HepG2 (cell line): ENCODE measurements around the gene CCND2. TPM values are rescaled to one million over a fixed set of nuclear protein-coding genes. Genes with fewer than 3 reads are reported as not detected.
A peak's percentile ranks its signal among the peaks of the same experiment; 100 is the strongest.

Experiments used
- CENPX ChIP-seq: sonication (generic); formaldehyde crosslinking; IDR thresholded peaks from 2 replicates; pipeline ENCODE4 v1.9.0; 2021; ENCODE audit warnings: mild to moderate bottlenecking, missing genetic modification reagents, moderate library complexity
- CHD4 ChIP-seq: fragments of 200-600 bp; sonication (generic); IDR thresholded peaks from 2 replicates; pipeline ENCODE4 v1.7.0; 2017; ENCODE audit warnings: mild to moderate bottlenecking, low read length, borderline replicate concordance
- HINFP ChIP-seq: sonication (generic); formaldehyde crosslinking; IDR thresholded peaks from 2 replicates; pipeline ENCODE4 v1.4.0; 2020; ENCODE audit warnings: low read depth, mild to moderate bottlenecking, missing genetic modification reagents
- HOXA5 ChIP-seq: sonication (generic); formaldehyde crosslinking; IDR thresholded peaks from 2 replicates; pipeline ENCODE4 v1.4.0; 2020; ENCODE audit warnings: missing genetic modification reagents
- KLF16 ChIP-seq, 2 experiments: sonication (generic) in 1 of 2; formaldehyde crosslinking in 1 of 2; IDR thresholded peaks; 2 replicates each; pipeline versions ENCODE4 v1.6.1 to v1.8.0; 2016 to 2023; ENCODE audit warnings: missing genetic modification reagents in 2 of 2, missing compliant biosample characterization in 1 of 2
- KLF6 ChIP-seq: IDR thresholded peaks from 2 replicates; pipeline ENCODE4 v1.8.0; 2016; ENCODE audit warnings: missing biosample characterization, missing genetic modification reagents
- MED13 ChIP-seq: sonication (generic); formaldehyde crosslinking; IDR thresholded peaks from 2 replicates; pipeline ENCODE4 v1.5.0; 2020; ENCODE audit warnings: missing genetic modification reagents
- MLX ChIP-seq: IDR thresholded peaks from 2 replicates; pipeline ENCODE4 v1.6.1; 2016
- NR0B2 ChIP-seq: sonication (generic); formaldehyde crosslinking; IDR thresholded peaks from 2 replicates; pipeline ENCODE4 v1.4.0; 2020; ENCODE audit warnings: mild to moderate bottlenecking, missing genetic modification reagents
- NR2C2 ChIP-seq: sonication (generic); formaldehyde crosslinking; IDR thresholded peaks from 2 replicates; pipeline ENCODE4 v1.4.0; 2020; ENCODE audit warnings: missing genetic modification reagents, mild to moderate bottlenecking, moderate library complexity, borderline replicate concordance
- RFX5 ChIP-seq: IDR thresholded peaks from 2 replicates; pipeline ENCODE4 v1.6.1; 2011; ENCODE audit warnings: low read depth, low read length, improper control_type of control experiment
- SP2 ChIP-seq: sonication (generic); formaldehyde crosslinking; IDR thresholded peaks from 2 replicates; pipeline ENCODE4 v1.5.1; 2020; ENCODE audit warnings: mild to moderate bottlenecking, missing genetic modification reagents
- YY1 ChIP-seq: IDR thresholded peaks from 2 replicates; pipeline ENCODE4 v1.6.1; 2011; ENCODE audit warnings: low read length, low read depth, moderate library complexity, mild to moderate bottlenecking; ENCODE audit not compliant: insufficient read depth, insufficient replicate concordance
- ZNF225 ChIP-seq: sonication (generic); formaldehyde crosslinking; IDR thresholded peaks from 2 replicates; pipeline ENCODE4 v1.4.0; 2020; ENCODE audit warnings: mild to moderate bottlenecking, missing genetic modification reagents
- ZNF260 ChIP-seq: sonication (generic); formaldehyde crosslinking; IDR thresholded peaks from 2 replicates; pipeline ENCODE4 v1.4.0; 2020; ENCODE audit warnings: missing genetic modification reagents, low read depth, mild to moderate bottlenecking, borderline replicate concordance
- ZNF432 ChIP-seq: sonication (generic); formaldehyde crosslinking; IDR thresholded peaks from 2 replicates; pipeline ENCODE4 v1.5.0; 2020; ENCODE audit warnings: missing genetic modification reagents, mild to moderate bottlenecking, borderline replicate concordance
- ZNF709 ChIP-seq: sonication (generic); formaldehyde crosslinking; IDR thresholded peaks from 2 replicates; pipeline ENCODE4 v1.5.0; 2020; ENCODE audit warnings: mild to moderate bottlenecking, missing genetic modification reagents
- ZNF772 ChIP-seq: sonication (generic); formaldehyde crosslinking; IDR thresholded peaks from 2 replicates; pipeline ENCODE4 v1.5.0; 2020; ENCODE audit warnings: mild to moderate bottlenecking, missing genetic modification reagents
- ZNF878 ChIP-seq: sonication (generic); formaldehyde crosslinking; IDR thresholded peaks from 2 replicates; pipeline ENCODE4 v1.8.1; 2023; ENCODE audit warnings: mild to moderate bottlenecking, missing genetic modification reagents, moderate library complexity
- ZXDC ChIP-seq: sonication (generic); formaldehyde crosslinking; IDR thresholded peaks from 2 replicates; pipeline ENCODE4 v1.5.0; 2020; ENCODE audit warnings: mild to moderate bottlenecking, missing genetic modification reagents
- polyA plus RNA-seq, 8 experiments: library from polyadenylated mRNA; depleted of rRNA in 3 of 8; stranded (reverse) in 7 of 8; unstranded in 1 of 8; fragments of >200 nt; fragmentation: Illumina TruSeq in 4 of 8; extraction: Trizol in 4 of 8; gene quantifications; 2 replicates each; pipeline versions ENCODE4 v1.2.1 to v1.2.3, GENCODE V29; 2011 to 2016; ENCODE audit warnings: low read depth in 4 of 8, missing spikeins in 1 of 8, mixed read lengths in 1 of 8; ENCODE audit not compliant: insufficient read depth in 1 of 8
- total RNA-seq, 5 experiments: library from RNA; depleted of rRNA; stranded (reverse); fragments of >200 nt; fragmentation: Illumina TruSeq; extraction: Trizol; gene quantifications; 2 replicates each; pipeline ENCODE4 v1.2.3, GENCODE V29; 2016; ENCODE audit warnings: low read depth in 1 of 5

CCND2 gene
- total and polyA plus RNA-seq, 2 of the 13 experiments (the other 11 are each of a cell fraction or from before 2014, with no cell fraction given) = 0.61 to 1.4 TPM

DNA sequence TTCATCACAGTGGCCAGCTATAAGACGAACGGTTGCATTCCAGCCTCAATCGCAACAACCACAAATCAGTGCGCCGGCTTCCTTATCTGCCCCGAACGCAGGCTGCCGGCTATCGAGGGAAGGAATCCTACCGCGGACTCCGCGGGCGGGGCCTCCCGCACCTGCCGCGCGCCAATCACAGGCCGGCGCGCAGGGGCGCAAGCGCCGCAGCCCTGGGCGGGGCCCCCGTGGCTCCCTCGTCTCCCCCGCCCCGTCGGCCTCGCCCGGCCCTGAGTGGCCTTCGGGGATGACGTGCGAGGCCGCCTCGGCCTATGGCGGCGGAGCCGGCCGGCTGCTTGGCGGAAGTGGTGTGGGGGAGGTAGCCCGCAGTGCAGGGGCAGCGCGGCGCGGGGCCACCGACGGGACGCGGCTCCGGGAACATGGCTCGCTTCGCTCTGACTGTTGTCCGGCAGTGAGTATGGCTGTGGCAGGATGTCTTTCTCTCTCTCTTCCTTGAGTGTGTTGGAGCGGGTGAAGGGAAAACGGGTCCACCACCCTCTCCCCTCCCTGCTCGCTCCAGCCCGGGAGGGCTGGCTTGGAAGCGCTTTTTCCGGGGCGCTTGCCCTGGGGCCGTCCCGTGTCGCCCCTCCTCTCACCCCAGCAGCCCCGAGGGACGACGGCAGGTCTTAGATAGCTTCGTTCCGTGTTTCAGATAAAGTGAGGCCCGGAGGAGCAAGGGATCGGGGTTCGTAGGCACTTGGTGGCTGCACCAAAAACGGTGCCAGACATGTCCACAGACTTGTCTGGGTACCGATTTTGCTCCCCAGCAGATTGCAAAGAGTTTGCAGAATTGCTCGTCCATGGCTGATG is 47.5 kb downstream of the CCND2 start, which contains the start of gene TIGAR (continued):
- TF ChIP-seq ZXDC (peak; percentile 40; the same call in 1 of the 2 replicates), YY1 (peak; percentile 60), KLF16 (CRISPR knock-in tag; IDR thresholded peaks at IDR 0.05) (peak in 1 of 2 experiments; percentile 40; a peak in 1 of 4 replicates), NR0B2 (CRISPR knock-in tag) (peak; percentile 88), ZNF709 (peak; percentile 76; the same call in 1 of the 2 replicates), HOXA5 (CRISPR knock-in tag) (0 out of 2 replicates have a peak, but pooled peaks have one; percentile 18), SP2 (peak; percentile 81), ZNF772 (CRISPR knock-in tag) (0 out of 2 replicates have a peak, but pooled peaks have one; percentile 40), CHD4 (no peak), ZNF260 (CRISPR knock-in tag) (no peak), ZNF432 (no peak), KLF6 (peak; percentile 48; the same call in 1 of the 2 replicates), MED13 (CRISPR knock-in tag) (peak; percentile 53; the same call in 1 of the 2 replicates), HINFP (CRISPR knock-in tag) (no peak; the same call in 1 of the 2 replicates), ZNF878 (CRISPR knock-in tag) (0 out of 2 replicates have a peak, but pooled peaks have one; percentile 33), MLX (CRISPR knock-in tag) (no peak), NR2C2 (CRISPR knock-in tag) (peak; percentile 43; the same call in 1 of the 2 replicates), ZNF225 (CRISPR knock-in tag) (peak; percentile 12; the same call in 1 of the 2 replicates), RFX5 (peak; percentile 82), CENPX (no peak)
